GM12878 (cell line): ENCODE results near the gene PCDHGC3. TPM values are rescaled to one million over a fixed set of nuclear protein-coding genes. Genes with fewer than 3 reads are reported as not detected.

Source experiments
- BMI1 ChIP-seq: fragments of 450-650 bp; IDR thresholded peaks from 2 replicates; pipeline ENCODE4 v1.6.1; 2016; ENCODE audit warnings: mild to moderate bottlenecking, moderate library complexity, borderline replicate concordance
- CBFB ChIP-seq: IDR thresholded peaks from 2 replicates; pipeline ENCODE4 v1.6.1; 2016; ENCODE audit warnings: antibody characterized with exemption, low read depth
- CEBPZ ChIP-seq: fragments of 150-350 bp; IDR thresholded peaks from 2 replicates; pipeline ENCODE4 v1.6.1; 2016; ENCODE audit warnings: low read depth, low read length
- CHD2 ChIP-seq: IDR thresholded peaks from 2 replicates; pipeline ENCODE4 v1.6.1; 2011; ENCODE audit warnings: low read depth, low read length, improper control_type of control experiment, borderline replicate concordance
- HDAC6 ChIP-seq: fragments of 200-600 bp; sonication (generic); IDR thresholded peaks from one replicate; pipeline ENCODE4 v1.8.0; 2017; ENCODE audit warnings: antibody characterized with exemption; ENCODE audit not compliant: unreplicated experiment
- IRF3 ChIP-seq: fragments of 450-650 bp; IDR thresholded peaks from 2 replicates; pipeline ENCODE4 v1.6.1; 2014; ENCODE audit warnings: mild to moderate bottlenecking
- KAT2A ChIP-seq: conservative IDR thresholded peaks from 2 replicates; pipeline ENCODE4 v1.6.1; 2011; ENCODE audit warnings: low read depth, low read length; ENCODE audit not compliant: control insufficient read depth
- NFYB ChIP-seq: IDR thresholded peaks from 2 replicates; pipeline ENCODE4 v1.6.1; 2011; ENCODE audit warnings: low read depth, mild to moderate bottlenecking, low read length, improper control_type of control experiment, moderate library complexity; ENCODE audit not compliant: insufficient read depth
- NR2C2 ChIP-seq: IDR thresholded peaks from 2 replicates; pipeline ENCODE4 v1.6.1; 2011; ENCODE audit warnings: borderline replicate concordance, low read depth; ENCODE audit not compliant: control insufficient read depth, insufficient read length
- POLR2AphosphoS5 ChIP-seq: IDR thresholded peaks from 2 replicates; pipeline ENCODE4 v1.6.1; 2011; ENCODE audit warnings: mild to moderate bottlenecking, low read length, inconsistent platforms
- RAD21 ChIP-seq: IDR thresholded peaks from 2 replicates; pipeline ENCODE4 v1.6.1; 2011; ENCODE audit warnings: mild to moderate bottlenecking, low read depth, low read length, moderate library complexity; ENCODE audit not compliant: insufficient read depth
- SIX5 ChIP-seq: IDR thresholded peaks from 2 replicates; pipeline ENCODE4 v1.6.1; 2011; ENCODE audit warnings: mild to moderate bottlenecking, low read depth, low read length, moderate library complexity; ENCODE audit not compliant: severe bottlenecking
- WRNIP1 ChIP-seq: IDR thresholded peaks from 2 replicates; pipeline ENCODE4 v1.6.1; 2011; ENCODE audit warnings: low read depth, low read length, improper control_type of control experiment, borderline replicate concordance
- ZNF592 ChIP-seq: fragments of 450-650 bp; IDR thresholded peaks from 2 replicates; pipeline ENCODE4 v1.6.1; 2017; ENCODE audit warnings: mild to moderate bottlenecking, moderate library complexity
- ZNF687 ChIP-seq: fragments of 450-650 bp; IDR thresholded peaks from 2 replicates; pipeline ENCODE4 v1.6.1; 2017; ENCODE audit warnings: mild to moderate bottlenecking, moderate library complexity
- polyA plus RNA-seq, 11 experiments: library from polyadenylated mRNA; depleted of rRNA in 4 of 11; unstranded in 6 of 11; stranded (reverse) in 5 of 11; fragments of >200 nt; fragmentation: Nextera tagmentation in 4 of 11; fragmentation: Illumina TruSeq in 1 of 11; extraction: Ambion mirVana in 4 of 11; extraction: Trizol in 1 of 11; gene quantifications; 1 replicate in 1 of 11; 2 replicates in 10 of 11; pipeline versions ENCODE4 v1.2.1 to v1.2.3, GENCODE V29; 2011 to 2016; ENCODE audit warnings: inconsistent platforms in 2 of 11, missing spikeins in 2 of 11, low read depth in 1 of 11
- total RNA-seq, 4 experiments: library from RNA; depleted of rRNA in 3 of 4; stranded (reverse); fragments of >200 nt in 3 of 4; fragmentation: Illumina TruSeq in 1 of 4; extraction: Trizol in 1 of 4; gene quantifications; 2 replicates each; pipeline versions ENCODE4 v1.2.1 to v1.2.3, GENCODE V29; 2013 to 2021

Gene PCDHGC3
- total and polyA plus RNA-seq, 10 of the 15 experiments (the other 5 are each of a cell fraction or from before 2014, with no cell fraction given), result 0.53 to 22.1 (median 12.0) TPM

- TF ChIP-seq ZNF592 (no peak), ZNF687 (peak; percentile 21; the same call in 1 of the 2 replicates), HDAC6 (no peak), CBFB (no peak), RAD21 (no peak), WRNIP1 (no peak), BMI1 (no peak), CHD2 (no peak), NFYB (no peak), CEBPZ (no peak), POLR2AphosphoS5 (0 out of 2 replicates have a peak, but pooled peaks have one; percentile 30), KAT2A (no peak), SIX5 (no peak), NR2C2 (no peak), IRF3 (no peak)
Measured at GRCh38 chr5:141512911-141513626, 37.3 kb downstream of the PCDHGC3 start (continued).
